Prostate gland (tissue), 2 donors: ENCODE data around the gene AFAP1L1. TPM values are rescaled to one million over a fixed set of nuclear protein-coding genes. Genes with fewer than 3 reads are reported as not detected.

ENCODE experiments used
- DNase-seq: peaks from one replicate; pipeline ENCODE4 v3.0.0-alpha.2; 2019; ENCODE audit warnings: low spot score
- H3K27ac ChIP-seq, 2 donors: fragments of 200-600 bp; sonication (generic); 2 replicates each; pipeline ENCODE4 v1.5.1; 2017 to 2019
- H3K27me3 ChIP-seq: fragments of 200-600 bp; sonication (generic); replicated peaks from 2 replicates; pipeline ENCODE4 v1.5.1; 2019; ENCODE audit not compliant: insufficient read depth
- H3K36me3 ChIP-seq, 2 donors: fragments of 200-600 bp; sonication (generic); 1 replicate in 1 of 2; 2 replicates in 1 of 2; pipeline versions ENCODE4 v1.5.1 to v1.8.1; 2017 to 2019
- H3K4me1 ChIP-seq: fragments of 200-600 bp; sonication (generic); replicated peaks from 2 replicates; pipeline ENCODE4 v1.5.1; 2019
- H3K4me3 ChIP-seq, 2 donors: fragments of 200-600 bp; sonication (generic); 2 replicates each; pipeline ENCODE4 v1.5.1; 2017 to 2019
- H3K9me3 ChIP-seq: fragments of 200-600 bp; sonication (generic); 2 replicates; pipeline ENCODE4 v1.5.1; 2017
- POLR2A ChIP-seq: fragments of 450-650 bp; IDR thresholded peaks from one replicate; pipeline ENCODE4 v1.6.1; 2016; ENCODE audit warnings: antibody characterized with exemption, mild to moderate bottlenecking
- POLR2AphosphoS5 ChIP-seq: sonication (generic); formaldehyde crosslinking; IDR thresholded peaks from one replicate; pipeline ENCODE4 v1.6.1; 2017; ENCODE audit warnings: antibody characterized with exemption
- WGBS: methylation state at CpG from one replicate; pipeline ENCODE4 v1.1.5; 2018; 5-methylcytosine and 5-hydroxymethylcytosine counted together
- intact Hi-C: fragments of 100-400 bp; cut with DNase I; formaldehyde crosslinking; loops from one replicate; pipeline ENCODE4 v1.14.2; 2022
- total RNA-seq, 2 donors: library from RNA; depleted of rRNA; stranded (reverse); fragments of >200 nt; gene quantifications; one replicate each; pipeline ENCODE4 v1.1.0, GENCODE V29; 2016
- TF ChIP-seq, protein P1 (sequence below), 4 experiments: fragments of 200-600 bp in 2 of 4; fragments of 450-650 bp in 2 of 4; sonication (generic) in 2 of 4; IDR thresholded peaks; 1 replicate in 3 of 4; 2 replicates in 1 of 4; pipeline ENCODE4 v1.5.1; 2016 to 2019; ENCODE audit warnings: antibody characterized with exemption in 4 of 4, mild to moderate bottlenecking in 2 of 4, moderate library complexity in 2 of 4

Gene AFAP1L1
- total RNA-seq, 2 donors from 2014 or later: 8.4 to 10.3 TPM

DNA sequence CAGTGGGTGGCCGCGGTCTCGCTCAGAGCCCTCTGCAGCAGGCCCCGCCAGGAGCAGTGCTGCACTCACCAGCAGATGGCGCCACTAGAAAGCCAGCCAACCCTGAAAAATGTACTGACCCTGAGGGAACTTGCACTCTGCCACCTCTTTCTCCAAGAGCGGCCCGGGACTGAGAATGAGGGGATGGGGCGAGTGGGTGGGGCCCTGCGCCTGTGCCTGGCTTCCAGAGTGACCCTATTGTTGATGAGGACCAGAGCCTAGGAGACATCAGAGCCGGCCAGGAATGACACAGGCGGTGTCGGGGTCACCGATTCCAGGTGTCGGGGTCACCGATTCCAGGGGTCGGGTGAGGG lies 110.3 kb downstream of the AFAP1L1 start:
- Histone ChIP-seq H3K36me3 (no peaks in the 10 kb centered on the region), H3K9me3 (no peaks in the 10 kb centered on the region), H3K27ac (peak overlapping the region; percentile 72 to 74), H3K4me1 (no peaks in the 10 kb centered on the region), H3K27me3 (no peaks in the 10 kb centered on the region), H3K4me3 (no peak overlapping the region)
- intact Hi-C loops: loop anchor here (2.0 to 5.0 kb wide), 2 partner anchors 53 to 180 kb away; no protein-coding TSS in a partner anchor
- TF ChIP-seq POLR2AphosphoS5 (peak; percentile 27), POLR2A (no peak)
- TF ChIP-seq, protein P1, sequence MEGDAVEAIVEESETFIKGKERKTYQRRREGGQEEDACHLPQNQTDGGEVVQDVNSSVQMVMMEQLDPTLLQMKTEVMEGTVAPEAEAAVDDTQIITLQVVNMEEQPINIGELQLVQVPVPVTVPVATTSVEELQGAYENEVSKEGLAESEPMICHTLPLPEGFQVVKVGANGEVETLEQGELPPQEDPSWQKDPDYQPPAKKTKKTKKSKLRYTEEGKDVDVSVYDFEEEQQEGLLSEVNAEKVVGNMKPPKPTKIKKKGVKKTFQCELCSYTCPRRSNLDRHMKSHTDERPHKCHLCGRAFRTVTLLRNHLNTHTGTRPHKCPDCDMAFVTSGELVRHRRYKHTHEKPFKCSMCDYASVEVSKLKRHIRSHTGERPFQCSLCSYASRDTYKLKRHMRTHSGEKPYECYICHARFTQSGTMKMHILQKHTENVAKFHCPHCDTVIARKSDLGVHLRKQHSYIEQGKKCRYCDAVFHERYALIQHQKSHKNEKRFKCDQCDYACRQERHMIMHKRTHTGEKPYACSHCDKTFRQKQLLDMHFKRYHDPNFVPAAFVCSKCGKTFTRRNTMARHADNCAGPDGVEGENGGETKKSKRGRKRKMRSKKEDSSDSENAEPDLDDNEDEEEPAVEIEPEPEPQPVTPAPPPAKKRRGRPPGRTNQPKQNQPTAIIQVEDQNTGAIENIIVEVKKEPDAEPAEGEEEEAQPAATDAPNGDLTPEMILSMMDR (IDR thresholded peaks at IDR 0.05): peak; percentile 89 to 93 (median 92)
- WGBS: 35% methylated on average over 16 of the region's 16 CpGs
- peak; percentile 63 for DNase-seq

DNA sequence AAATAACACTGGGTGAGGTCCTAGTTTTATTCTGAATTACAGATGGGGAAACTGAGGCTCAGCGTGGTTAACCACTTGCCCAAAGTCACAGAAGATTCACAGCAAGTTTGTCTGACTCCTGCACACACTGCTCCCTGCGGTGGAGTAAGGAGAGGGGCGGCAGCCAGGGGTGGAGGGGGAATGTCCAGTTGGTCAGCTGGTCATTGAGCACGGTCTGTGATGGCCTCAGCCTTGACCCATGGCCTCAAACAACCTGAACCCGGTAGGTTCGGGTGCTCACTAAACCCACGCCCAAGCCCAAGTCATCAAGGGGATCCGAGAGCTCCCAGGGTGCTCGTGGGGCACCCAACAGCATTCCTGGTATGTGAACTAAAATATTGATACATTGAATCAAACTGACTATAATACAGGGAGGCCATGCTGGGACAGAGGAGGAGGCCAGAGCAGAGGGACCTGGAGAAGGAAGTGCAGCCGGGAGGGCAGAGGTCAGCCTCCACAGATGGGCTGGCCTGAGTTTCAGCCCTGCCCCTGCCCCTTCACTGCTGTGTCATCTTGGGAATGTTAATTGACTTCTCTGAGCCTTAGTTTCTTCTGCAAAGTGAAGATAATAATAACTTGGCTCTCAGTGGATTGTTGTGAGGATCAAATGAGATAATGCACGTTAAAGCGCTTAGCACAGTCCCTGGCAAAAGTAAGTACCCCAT lies 111.0 kb downstream of the AFAP1L1 start:
- intact Hi-C loops: loop anchor here (5.0 kb wide), 1 partner anchor 180 kb away; no protein-coding TSS in a partner anchor
- no peaks in the 10 kb centered on the region for H3K9me3 ChIP-seq
- H3K4me1 ChIP-seq: no peaks in the 10 kb centered on the region
- H3K4me3 ChIP-seq: no peak overlapping the region
- H3K27me3 ChIP-seq: no peaks in the 10 kb centered on the region
- no peak for DNase-seq
- WGBS: 61% methylated on average over 12 of the region's 12 CpGs
- H3K27ac ChIP-seq: peak overlapping the region; percentile 72 to 74
- no peak for TF ChIP-seq POLR2AphosphoS5
- TF ChIP-seq, protein P1 (IDR thresholded peaks at IDR 0.05): no peak
- no peak for TF ChIP-seq POLR2A
- no peaks in the 10 kb centered on the region for H3K36me3 ChIP-seq

- Histone ChIP-seq H3K4me1 (no peaks in the 10 kb centered on the region), H3K27ac (peak overlapping the region; percentile 72 to 74), H3K36me3 (no peaks in the 10 kb centered on the region), H3K4me3 (no peak overlapping the region), H3K9me3 (no peaks in the 10 kb centered on the region), H3K27me3 (no peaks in the 10 kb centered on the region)
- WGBS: 51% methylated on average over 9 of the region's 9 CpGs
- TF ChIP-seq POLR2A: no peak
- TF ChIP-seq POLR2AphosphoS5: peak; percentile 42
- TF ChIP-seq, protein P1 (IDR thresholded peaks at IDR 0.05): no peak
- DNase-seq: no peak
- intact Hi-C loops: loop anchor here (5.0 kb wide), 1 partner anchor 179 kb away; no protein-coding TSS in a partner anchor
Measured at GRCh38 chr5:149383399-149383798, 111.7 kb downstream of the AFAP1L1 start.

DNA sequence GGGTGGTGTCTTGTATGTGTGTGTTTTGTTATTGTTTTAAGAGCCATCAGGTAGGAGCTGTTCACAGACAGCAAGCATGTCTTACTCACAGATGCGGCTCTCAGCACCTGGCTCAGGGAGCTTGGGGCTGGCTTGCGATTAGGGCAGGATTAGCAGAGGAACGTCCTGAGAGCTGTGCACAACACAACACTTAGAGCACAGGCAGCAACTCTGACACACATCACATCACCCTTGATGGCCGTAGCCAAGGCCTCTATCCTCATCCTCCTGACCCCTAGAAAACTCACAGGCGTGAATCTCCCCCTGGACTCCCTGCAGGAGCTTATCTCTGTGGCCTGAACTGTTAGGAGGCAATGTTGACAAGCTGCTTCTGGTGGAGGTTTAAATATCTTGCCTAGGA lies 114.5 kb downstream of the AFAP1L1 start:
- H3K9me3 ChIP-seq: no peaks in the 10 kb centered on the region
- WGBS: 83% methylated on average over 5 of the region's 5 CpGs
- TF ChIP-seq, protein P1 (IDR thresholded peaks at IDR 0.05): no peak
- no peak for TF ChIP-seq POLR2AphosphoS5
- TF ChIP-seq POLR2A: no peak
- no peaks in the 10 kb centered on the region for H3K36me3 ChIP-seq
- H3K27me3 ChIP-seq: no peaks in the 10 kb centered on the region
- H3K4me3 ChIP-seq: no peak overlapping the region
- no peaks in the 10 kb centered on the region for H3K4me1 ChIP-seq
- DNase-seq: no peak
- H3K27ac ChIP-seq: peak overlapping the region; percentile 72 to 74
- intact Hi-C loops: loop anchor here (1.0 to 2.0 kb wide), 2 partner anchors 21 to 45 kb away; no protein-coding TSS in a partner anchor
